A549 treated with Hydrocortisone at 1 μM for 4 hours (cell line): Measurements from ENCODE around the gene VAMP8. TPM values are rescaled to one million over a fixed set of nuclear protein-coding genes. Genes with fewer than 3 reads are reported as not detected.

ENCODE experiments used
- total RNA-seq: library from RNA; stranded (reverse); fragments of 200-300 nt; extraction: Qiagen RNA extraction; gene quantifications from 5 replicates; pipeline ENCODE4 v1.2.3, GENCODE V29; 2022

VAMP8 gene
- total RNA-seq: 15.1 to 19.3 TPM (median 16.7 TPM) in 5 replicates

DNA sequence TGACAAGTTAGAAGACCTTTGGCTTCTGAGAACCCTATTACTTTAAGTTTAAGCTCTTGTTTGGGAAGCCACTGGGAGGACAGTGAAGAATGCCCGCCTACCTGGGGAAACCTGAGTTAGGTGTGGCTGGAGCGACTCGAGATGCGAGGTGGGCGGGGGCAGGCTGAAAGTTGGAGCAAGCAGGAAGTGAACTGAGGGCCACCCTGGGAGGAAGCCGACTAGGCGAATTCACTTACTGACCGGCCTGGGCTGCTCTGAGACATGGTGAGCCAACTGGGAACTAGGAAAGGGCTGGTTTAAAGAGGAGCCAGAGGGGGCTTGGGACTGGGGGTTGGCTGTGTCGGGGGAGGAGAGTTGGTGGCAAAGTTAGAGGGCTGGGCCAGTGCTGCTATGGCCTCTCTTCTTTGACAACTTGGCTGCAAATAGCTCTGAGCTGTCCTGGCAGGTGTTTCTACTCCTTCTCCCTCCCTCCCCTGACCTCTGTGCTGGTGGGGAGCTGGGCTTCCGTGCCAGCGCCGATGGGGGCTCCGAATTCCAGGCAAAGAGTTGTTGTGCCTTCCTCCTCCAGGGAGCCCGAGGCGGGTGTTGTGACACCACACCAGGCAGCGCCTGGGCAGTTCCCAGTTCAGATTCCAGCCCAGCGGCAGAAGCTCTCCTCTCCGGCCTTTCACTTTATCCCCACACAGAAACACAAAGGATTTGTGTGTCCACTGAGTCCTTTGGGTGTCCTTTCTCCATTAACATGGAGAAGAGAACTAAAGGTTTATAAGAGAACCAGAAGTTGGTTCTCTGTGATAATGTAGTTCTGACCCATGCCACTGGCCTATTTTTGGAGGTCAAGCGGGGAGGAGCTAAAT lies at the start of gene VAMP8:
TSS of gene VAMP8 (plus strand) at position 201 of the 857 bp plus-strand sequence. CDS start at position 262, 61 bp downstream.

DNA sequence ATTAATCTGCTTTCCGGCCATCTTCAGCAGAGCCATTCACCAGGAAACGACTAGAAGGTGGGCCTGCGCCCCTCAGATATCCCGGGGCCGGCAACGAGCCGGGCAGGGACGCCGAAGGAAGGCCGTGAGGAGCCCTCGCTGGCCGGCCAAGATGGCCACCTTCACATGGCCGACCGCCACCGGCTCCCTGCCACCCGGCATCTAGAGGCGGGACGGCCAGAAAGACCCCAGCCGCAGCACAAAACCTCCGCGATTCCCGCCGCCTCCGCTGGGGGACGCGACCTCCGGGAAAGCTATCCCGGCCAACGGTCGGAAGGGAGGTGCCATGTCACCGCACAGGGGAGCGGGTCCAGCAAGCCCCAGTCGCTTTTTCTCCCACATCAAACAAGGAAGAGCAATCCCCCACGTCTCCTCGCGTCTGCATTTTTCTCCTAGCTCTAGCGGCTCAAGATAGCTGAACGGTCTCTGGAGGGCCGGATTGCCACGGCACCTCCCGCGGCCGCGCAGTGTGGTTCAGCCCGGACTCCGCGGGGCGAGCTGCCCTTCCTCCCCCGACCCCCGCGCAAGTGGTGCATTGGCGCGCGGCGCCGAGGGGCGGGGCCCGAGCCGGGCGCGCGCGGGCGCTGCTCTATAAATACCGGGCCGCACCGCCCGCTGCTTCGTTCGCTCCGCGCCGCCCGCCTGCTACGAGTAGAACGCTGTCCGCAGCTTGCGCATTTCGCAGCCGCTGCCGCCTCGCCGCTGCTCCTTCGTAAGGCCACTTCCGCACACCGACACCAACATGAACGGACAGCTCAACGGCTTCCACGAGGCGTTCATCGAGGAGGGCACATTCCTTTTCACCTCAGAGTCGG lies 38.7 kb upstream of the VAMP8 start, which contains the start of gene MAT2A:
TSS of gene MAT2A (plus strand) at position 662 of the 854 bp plus-strand sequence. CDS start at position 782, 120 bp downstream.

GRCh38 chr2:85561280-85562212 lies 15.8 kb upstream of the VAMP8 start, which contains the start of gene GGCX:
TSS of gene GGCX (minus strand) at chr2:85561493. CDS start at chr2:85561428, 65 bp downstream.

GRCh38 chr2:85584354-85584856 lies 7.0 kb downstream of the VAMP8 start, which contains the start of gene VAMP5:
TSS of gene VAMP5 (plus strand) at chr2:85584431. CDS start at chr2:85584491, 60 bp downstream.

DNA sequence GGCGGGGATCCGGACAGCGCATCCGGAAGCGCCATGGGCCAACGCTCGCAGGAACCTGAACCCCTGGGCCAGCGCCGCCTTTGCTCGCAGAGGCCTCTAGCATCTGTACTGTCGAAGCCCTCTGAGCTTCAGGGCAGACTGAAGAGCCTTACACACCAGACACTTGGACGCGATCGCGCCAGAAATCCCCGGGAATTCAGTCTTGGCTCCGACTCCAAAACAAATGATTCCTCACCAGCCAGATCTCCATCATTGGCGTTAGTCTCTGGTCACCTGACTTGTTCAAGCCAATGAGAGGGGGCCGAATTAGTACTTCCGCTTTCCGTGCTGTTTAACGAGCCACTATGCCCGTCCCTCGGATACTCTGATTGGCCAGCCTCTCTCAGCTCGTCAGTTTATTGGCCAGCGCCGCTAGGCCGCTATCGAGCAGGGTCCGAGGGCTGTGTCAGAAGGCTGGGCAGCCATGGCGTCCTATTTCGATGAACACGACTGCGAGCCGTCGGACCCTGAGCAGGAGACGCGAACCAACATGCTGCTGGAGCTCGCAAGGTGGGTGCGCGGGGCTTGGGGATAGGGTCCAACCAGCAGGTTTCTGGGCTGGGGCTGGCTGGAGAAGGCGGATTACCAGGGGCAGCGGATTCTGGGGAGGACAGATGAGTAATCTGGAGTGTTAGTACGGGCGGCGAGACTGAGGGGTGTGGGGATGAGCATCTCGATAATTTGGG lies 18.1 kb downstream of the VAMP8 start, which contains the start of gene RNF181:
TSS of gene RNF181 (plus strand) at position 445 of the 725 bp plus-strand sequence. CDS start at position 464, 19 bp downstream.

GRCh38 chr2:85602476-85603234 lies 25.3 kb downstream of the VAMP8 start, which contains the start of gene TMEM150A:
TSS of gene TMEM150A (minus strand) at chr2:85602698. CDS start at chr2:85601948, 750 bp downstream.

GRCh38 chr2:85611705-85612587 lies 34.6 kb downstream of the VAMP8 start, which contains the start of gene C2orf68:
TSS of gene C2orf68 (minus strand) at chr2:85612066. CDS start at chr2:85611984, 82 bp downstream.

Other genes starting within 250 kb of the VAMP8 start
- 82.7 to 124 TPM (median 99.2 TPM) in 5 replicates for gene TGOLN2, start 249.6 kb upstream of the VAMP8 start, total RNA-seq
- 51.4 to 61.3 TPM (median 53.8 TPM) in 5 replicates for gene RETSAT, start 223.1 kb upstream of the VAMP8 start, total RNA-seq
- 10.6 to 15.2 TPM (median 11.6 TPM) in 5 replicates for gene ELMOD3, start 222.8 kb upstream of the VAMP8 start, total RNA-seq
- 89.8 to 122 TPM (median 104 TPM) in 5 replicates for gene CAPG, start 167.2 kb upstream of the VAMP8 start, total RNA-seq
- 0.26 to 1.3 TPM (median 0.81 TPM) in 5 replicates for gene SH2D6, start 158.9 kb upstream of the VAMP8 start, total RNA-seq
- gene MAT2A, start 38.4 kb upstream of the VAMP8 start, total RNA-seq: 541 to 655 TPM (median 567 TPM) in 5 replicates
- 39.5 to 46.3 TPM (median 44.6 TPM) in 5 replicates for gene GGCX, start 16.1 kb upstream of the VAMP8 start, total RNA-seq
- 0.20 to 0.25 TPM in 2 of 5 replicates, not detected in the others for gene VAMP5, start 6.8 kb downstream of the VAMP8 start, total RNA-seq
- 162 to 196 TPM (median 184 TPM) in 5 replicates for gene RNF181, start 18.2 kb downstream of the VAMP8 start, total RNA-seq
- gene TMEM150A, start 25.1 kb downstream of the VAMP8 start, total RNA-seq: 13.4 to 16.0 TPM (median 14.5 TPM) in 5 replicates
- 19.3 to 28.5 TPM (median 24.6 TPM) in 5 replicates for gene C2orf68, start 34.5 kb downstream of the VAMP8 start, total RNA-seq
- 67.9 to 81.2 TPM (median 72.4 TPM) in 5 replicates for gene USP39, start 38.6 kb downstream of the VAMP8 start, total RNA-seq
- 0.06 to 0.31 TPM (median 0.13 TPM) in 5 replicates for gene SFTPB, start 90.6 kb downstream of the VAMP8 start, total RNA-seq
- gene GNLY, start 116.8 kb downstream of the VAMP8 start, total RNA-seq: 0.08 to 0.31 TPM (median 0.18 TPM) in 5 replicates
- gene ATOH8, start 176.4 kb downstream of the VAMP8 start, total RNA-seq: 14.5 to 20.4 TPM (median 19.1 TPM) in 5 replicates